ENCODE results near the gene FAM131A. TPM values are rescaled to one million over a fixed set of nuclear protein-coding genes. Genes with fewer than 3 reads are reported as not detected.
A peak's percentile ranks its signal among the peaks of the same experiment; 100 is the strongest.

Gene FAM131A
- total RNA-seq, 1 donor from 2014 or later = 19.7 TPM

DNA sequence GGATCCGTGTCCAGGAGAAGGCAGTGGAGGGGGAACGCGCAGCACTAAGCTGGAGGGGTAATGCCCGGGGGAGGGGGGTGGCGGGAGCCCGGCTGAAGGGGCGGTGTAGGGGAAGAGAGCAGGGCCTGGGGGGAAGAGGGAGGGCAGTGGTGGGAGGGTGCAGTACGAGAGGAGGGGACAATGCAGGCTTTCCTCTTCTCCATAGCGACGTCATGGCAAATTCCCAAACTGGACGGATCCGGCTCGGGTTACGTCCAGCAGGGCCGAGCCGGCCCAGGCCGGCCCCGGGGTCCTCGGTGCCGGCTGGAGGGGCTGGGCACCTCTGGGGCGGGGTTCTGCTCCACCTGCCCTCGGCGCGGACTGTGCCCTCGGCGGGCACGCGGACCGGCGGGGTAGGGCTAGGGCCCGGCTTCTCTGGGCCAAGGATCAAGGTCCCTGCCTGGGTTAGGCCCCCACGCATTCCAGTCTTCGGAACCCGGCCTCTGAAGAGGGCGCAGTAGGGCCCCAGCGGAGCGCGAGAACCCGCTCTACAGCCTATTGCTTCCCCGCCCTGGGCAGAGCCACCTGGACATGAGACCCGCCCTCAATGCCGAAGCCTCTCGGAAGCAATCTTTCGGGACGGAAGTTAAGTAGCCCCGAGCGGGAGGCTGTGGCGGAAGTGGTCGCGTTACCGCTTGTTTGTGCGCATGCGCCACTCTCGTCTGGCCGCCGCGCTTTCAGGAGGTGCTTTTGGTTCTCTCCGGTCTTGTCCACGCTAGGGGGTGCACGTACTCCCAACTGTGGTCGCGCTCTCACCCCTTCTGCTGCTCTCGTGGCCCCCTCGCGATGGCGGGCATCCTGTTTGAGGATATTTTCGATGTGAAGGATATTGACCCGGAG, 25.5 kb downstream of the FAM131A start:
- Mint-ChIP-seq H3K4me3 (peak overlapping the region; percentile 99), H3K27ac (ENCODE audit: unreplicated experiment) (peak overlapping the region; percentile 99), H3K4me1 (peaks cover 41% of the 10 kb centered on the region), H3K36me3 (ENCODE audit: low read depth) (peaks cover 12% of the 10 kb centered on the region), H3K27me3 (ENCODE audit: low read depth) (peaks cover 2% of the 10 kb centered on the region), H3K9me3 (no peaks in the 10 kb centered on the region)
- TF ChIP-seq, protein P1, sequence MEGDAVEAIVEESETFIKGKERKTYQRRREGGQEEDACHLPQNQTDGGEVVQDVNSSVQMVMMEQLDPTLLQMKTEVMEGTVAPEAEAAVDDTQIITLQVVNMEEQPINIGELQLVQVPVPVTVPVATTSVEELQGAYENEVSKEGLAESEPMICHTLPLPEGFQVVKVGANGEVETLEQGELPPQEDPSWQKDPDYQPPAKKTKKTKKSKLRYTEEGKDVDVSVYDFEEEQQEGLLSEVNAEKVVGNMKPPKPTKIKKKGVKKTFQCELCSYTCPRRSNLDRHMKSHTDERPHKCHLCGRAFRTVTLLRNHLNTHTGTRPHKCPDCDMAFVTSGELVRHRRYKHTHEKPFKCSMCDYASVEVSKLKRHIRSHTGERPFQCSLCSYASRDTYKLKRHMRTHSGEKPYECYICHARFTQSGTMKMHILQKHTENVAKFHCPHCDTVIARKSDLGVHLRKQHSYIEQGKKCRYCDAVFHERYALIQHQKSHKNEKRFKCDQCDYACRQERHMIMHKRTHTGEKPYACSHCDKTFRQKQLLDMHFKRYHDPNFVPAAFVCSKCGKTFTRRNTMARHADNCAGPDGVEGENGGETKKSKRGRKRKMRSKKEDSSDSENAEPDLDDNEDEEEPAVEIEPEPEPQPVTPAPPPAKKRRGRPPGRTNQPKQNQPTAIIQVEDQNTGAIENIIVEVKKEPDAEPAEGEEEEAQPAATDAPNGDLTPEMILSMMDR (conservative IDR thresholded peaks at IDR 0.05) = peak; percentile 62
- DNase-seq (ENCODE audit: low read depth, low spot score) = peak; percentile 91

GRCh38 chr3:184366619-184367289, 29.4 kb downstream of the FAM131A start:
- Mint-ChIP-seq H3K27ac (ENCODE audit: unreplicated experiment) (no peak overlapping the region), H3K36me3 (ENCODE audit: low read depth) (peaks cover 26% of the 10 kb centered on the region), H3K9me3 (no peaks in the 10 kb centered on the region), H3K27me3 (ENCODE audit: low read depth) (peaks cover 8% of the 10 kb centered on the region), H3K4me1 (peaks cover 26% of the 10 kb centered on the region), H3K4me3 (peak overlapping the region; percentile 56)
- TF ChIP-seq, protein P1 (conservative IDR thresholded peaks at IDR 0.05) = no peak
- DNase-seq (ENCODE audit: low read depth, low spot score) = no peak

GRCh38 chr3:184368116-184368515, 30.7 kb downstream of the FAM131A start:
- DNase-seq (ENCODE audit: low read depth, low spot score) = no peak
- Mint-ChIP-seq H3K36me3 (ENCODE audit: low read depth) (peaks cover 26% of the 10 kb centered on the region), H3K9me3 (no peaks in the 10 kb centered on the region), H3K27ac (ENCODE audit: unreplicated experiment) (no peak overlapping the region), H3K4me3 (no peak overlapping the region), H3K27me3 (ENCODE audit: low read depth) (peaks cover 15% of the 10 kb centered on the region), H3K4me1 (peaks cover 25% of the 10 kb centered on the region)
- TF ChIP-seq, protein P1 (conservative IDR thresholded peaks at IDR 0.05) = no peak

DNA sequence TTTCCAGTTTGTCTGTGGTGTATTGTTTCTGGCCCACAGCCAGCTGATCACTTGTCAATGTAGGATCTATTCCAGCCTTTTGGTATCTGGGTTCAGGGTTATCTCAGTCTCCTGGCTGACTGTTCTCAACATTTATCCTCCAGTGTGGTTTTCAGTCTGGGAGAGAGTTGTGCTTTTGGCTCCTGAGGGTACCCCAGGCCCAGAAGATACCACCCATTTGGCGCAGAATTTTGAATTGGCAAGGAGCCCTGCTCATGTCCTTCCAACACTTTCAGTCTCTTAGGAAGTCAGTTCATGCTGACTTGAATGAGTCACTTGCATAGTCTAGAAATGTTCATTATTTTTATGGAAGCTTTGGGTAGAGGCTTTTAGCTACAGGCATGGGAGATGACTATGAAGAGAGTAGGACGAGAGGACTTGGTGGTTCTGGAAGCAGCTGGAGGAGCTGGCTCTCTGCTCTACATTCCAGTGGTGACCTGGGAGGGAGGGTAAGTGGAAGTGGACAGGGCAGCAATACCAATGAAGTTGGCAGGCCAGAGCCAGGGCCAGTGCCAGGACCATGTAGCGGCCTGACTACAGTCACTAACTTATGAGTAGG, 31.3 kb downstream of the FAM131A start:
- Mint-ChIP-seq H3K9me3 (no peaks in the 10 kb centered on the region), H3K27ac (ENCODE audit: unreplicated experiment) (no peak overlapping the region), H3K4me1 (peaks cover 21% of the 10 kb centered on the region), H3K36me3 (ENCODE audit: low read depth) (peaks cover 26% of the 10 kb centered on the region), H3K27me3 (ENCODE audit: low read depth) (peaks cover 13% of the 10 kb centered on the region), H3K4me3 (peak overlapping the region; percentile 23)
- no peak for DNase-seq (ENCODE audit: low read depth, low spot score)
- TF ChIP-seq, protein P1 (conservative IDR thresholded peaks at IDR 0.05) = no peak

DNA sequence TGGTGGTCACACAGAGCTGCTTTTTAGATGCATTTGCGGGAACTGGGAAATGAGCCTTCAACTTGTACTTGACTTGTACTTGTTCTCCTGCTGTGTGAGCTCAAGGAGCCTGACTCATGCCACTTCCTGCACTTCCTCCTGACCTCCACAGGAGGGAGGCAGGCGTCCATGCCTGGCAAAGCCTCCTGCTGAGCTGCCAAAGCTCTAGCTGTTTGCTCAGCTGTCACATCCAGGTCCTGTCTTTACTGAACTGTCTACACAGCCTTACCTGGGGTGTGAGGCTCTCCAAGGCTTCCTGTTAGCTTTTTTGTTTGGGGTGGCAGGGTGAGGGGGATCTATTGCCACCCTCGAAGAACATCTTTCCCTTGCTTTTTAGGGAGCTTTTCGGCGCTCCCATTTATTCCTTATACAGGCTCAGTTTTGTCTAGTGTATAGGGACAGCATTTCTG, 34.2 kb downstream of the FAM131A start:
- TF ChIP-seq, protein P1 (conservative IDR thresholded peaks at IDR 0.05) = peak; percentile 97
- peak; percentile 64 for DNase-seq (ENCODE audit: low read depth, low spot score)
- no peak overlapping the region for H3K27ac Mint-ChIP-seq (ENCODE audit: unreplicated experiment)
- H3K4me1 Mint-ChIP-seq = peaks cover 8% of the 10 kb centered on the region
- peaks cover 20% of the 10 kb centered on the region for H3K36me3 Mint-ChIP-seq (ENCODE audit: low read depth)
- H3K9me3 Mint-ChIP-seq = no peaks in the 10 kb centered on the region
- peak overlapping the region; percentile 77 for H3K4me3 Mint-ChIP-seq
- H3K27me3 Mint-ChIP-seq (ENCODE audit: low read depth) = peaks cover 32% of the 10 kb centered on the region
